ENCODE measurements around the gene BPI.

Gene BPI

DNA sequence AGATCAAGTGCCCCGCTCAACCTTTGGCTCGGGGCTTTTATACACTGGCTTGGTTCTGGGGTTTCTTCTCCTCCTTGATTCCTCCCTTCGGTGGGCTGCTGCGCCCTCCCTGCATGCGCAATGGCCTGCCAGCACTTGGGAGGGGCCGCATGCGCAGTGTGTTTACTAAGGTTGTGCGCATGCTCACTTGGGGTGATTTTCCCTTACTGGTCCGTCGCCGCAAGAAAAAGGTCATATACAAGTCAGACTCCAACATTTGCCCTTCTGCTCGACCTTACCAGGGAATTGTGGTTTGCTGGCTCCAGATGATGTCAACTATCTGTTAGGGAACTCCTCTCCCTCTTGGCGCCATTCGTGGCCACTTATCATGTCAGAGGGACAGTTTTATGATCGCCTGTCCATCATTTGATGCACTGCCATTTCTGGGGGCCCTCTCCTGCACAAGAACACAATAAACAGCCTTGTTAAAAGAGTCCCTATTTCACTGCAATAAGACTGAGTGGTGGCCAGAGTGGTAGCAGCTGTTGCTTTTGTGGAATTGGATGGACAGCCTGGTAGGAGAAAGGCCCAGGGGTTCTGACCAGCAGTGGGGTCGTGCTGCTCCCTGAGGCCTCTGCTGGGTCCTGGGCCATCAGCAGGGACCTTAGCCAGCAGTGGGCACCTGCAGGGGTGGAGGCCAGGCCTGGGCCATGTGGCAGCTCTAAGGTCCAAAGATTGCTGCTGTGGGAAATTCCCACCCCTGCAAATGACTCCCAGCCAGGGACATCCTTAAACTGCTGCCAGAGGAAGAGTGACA is 39.6 kb downstream of the BPI start:
- no peak overlapping the region for H3K4me3 ChIP-seq (replicated peaks in 1 of 2; ENCODE audit: low read depth in 2 of 2, low read length in 2 of 2)
- peak; percentile 61 to 74 for DNase-seq (ENCODE audit: low read depth in 2 of 2)
- TF ChIP-seq, protein P1, sequence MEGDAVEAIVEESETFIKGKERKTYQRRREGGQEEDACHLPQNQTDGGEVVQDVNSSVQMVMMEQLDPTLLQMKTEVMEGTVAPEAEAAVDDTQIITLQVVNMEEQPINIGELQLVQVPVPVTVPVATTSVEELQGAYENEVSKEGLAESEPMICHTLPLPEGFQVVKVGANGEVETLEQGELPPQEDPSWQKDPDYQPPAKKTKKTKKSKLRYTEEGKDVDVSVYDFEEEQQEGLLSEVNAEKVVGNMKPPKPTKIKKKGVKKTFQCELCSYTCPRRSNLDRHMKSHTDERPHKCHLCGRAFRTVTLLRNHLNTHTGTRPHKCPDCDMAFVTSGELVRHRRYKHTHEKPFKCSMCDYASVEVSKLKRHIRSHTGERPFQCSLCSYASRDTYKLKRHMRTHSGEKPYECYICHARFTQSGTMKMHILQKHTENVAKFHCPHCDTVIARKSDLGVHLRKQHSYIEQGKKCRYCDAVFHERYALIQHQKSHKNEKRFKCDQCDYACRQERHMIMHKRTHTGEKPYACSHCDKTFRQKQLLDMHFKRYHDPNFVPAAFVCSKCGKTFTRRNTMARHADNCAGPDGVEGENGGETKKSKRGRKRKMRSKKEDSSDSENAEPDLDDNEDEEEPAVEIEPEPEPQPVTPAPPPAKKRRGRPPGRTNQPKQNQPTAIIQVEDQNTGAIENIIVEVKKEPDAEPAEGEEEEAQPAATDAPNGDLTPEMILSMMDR (IDR thresholded peaks at IDR 0.05; ENCODE audit: low read depth, low read length), result no peak

DNA sequence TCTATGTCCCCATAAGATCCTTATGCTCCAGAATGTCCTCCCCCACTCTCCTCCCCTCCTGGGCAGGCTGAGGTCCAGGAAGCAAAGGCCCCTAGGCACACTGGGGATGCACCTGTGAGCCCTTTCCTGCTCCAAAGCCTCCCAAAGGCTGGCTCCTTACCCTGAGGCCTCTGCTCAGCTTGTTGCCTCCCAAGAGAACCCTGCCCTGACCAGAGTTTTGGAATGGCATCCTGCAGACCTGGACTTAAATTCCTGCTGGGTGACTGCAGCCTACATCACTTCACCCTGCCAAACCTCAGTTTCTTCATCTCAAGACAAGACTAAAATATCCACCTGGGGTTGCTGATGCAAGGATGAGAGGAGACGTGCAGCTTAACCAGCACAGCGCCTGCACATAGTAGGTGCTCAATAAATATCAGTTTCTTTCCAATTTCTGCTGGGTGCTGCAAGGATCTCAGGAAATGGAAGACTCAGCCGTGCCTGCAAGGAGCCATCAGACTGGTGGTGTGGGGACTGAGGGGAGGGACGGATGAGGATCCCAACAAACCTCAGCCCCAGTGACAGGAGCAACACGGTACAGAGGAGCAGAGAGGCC is 40.2 kb downstream of the BPI start:
- TF ChIP-seq, protein P1 (IDR thresholded peaks at IDR 0.05; ENCODE audit: low read depth, low read length), result no peak
- H3K4me3 ChIP-seq (replicated peaks in 1 of 2; ENCODE audit: low read depth in 2 of 2, low read length in 2 of 2), result no peak overlapping the region
- DNase-seq (ENCODE audit: low read depth in 2 of 2), result no peak

DNA sequence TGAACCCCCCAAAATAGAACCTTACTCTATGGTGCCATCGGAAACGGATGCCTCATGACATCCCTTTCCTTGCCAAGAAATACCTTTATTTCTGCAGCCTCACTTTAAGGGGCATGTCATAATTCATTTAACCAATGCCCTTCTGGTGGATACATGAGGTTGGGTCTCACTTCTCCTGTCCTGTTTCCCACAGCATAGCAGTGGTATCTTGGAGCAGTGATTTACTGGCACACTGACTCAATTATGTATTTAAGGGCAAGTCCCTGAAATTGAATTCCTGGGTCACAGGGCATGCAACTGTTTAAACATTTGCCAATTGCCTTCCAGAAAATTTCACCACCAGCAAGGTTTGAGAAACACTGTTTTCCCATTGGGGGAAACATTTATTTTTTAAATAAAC is 41.7 kb downstream of the BPI start:
- DNase-seq (ENCODE audit: low read depth in 2 of 2), result no peak
- TF ChIP-seq, protein P1 (IDR thresholded peaks at IDR 0.05; ENCODE audit: low read depth, low read length), result no peak
- H3K4me3 ChIP-seq (replicated peaks in 1 of 2; ENCODE audit: low read depth in 2 of 2, low read length in 2 of 2), result no peak overlapping the region

DNA sequence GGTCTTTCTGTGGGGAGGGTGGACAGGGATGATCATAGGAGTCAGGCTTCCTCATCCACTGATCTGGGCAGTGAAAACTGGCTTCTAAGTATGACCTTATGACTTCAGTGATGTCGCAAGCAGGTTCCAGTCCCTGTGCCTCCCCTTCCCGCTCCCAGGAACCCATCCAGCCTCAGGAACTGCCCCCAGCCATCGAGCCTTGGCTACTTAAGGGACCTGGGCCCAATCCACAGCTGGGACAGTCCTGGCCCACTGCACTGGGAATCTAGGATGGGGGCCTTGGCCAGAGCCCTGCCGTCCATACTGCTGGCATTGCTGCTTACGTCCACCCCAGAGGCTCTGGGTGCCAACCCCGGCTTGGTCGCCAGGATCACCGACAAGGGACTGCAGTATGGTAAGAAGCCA is 42.3 kb downstream of the BPI start, which contains the start of gene LBP:
LBP (plus strand) TSS at position 236 of the 405 bp plus-strand sequence; CDS start at position 271, 35 bp downstream.
- TF ChIP-seq, protein P1 (IDR thresholded peaks at IDR 0.05; ENCODE audit: low read depth, low read length), result no peak
- no peak for DNase-seq (ENCODE audit: low read depth in 2 of 2)
- H3K4me3 ChIP-seq (replicated peaks in 1 of 2; ENCODE audit: low read depth in 2 of 2, low read length in 2 of 2), result no peak within 1 kb of the TSS

DNA sequence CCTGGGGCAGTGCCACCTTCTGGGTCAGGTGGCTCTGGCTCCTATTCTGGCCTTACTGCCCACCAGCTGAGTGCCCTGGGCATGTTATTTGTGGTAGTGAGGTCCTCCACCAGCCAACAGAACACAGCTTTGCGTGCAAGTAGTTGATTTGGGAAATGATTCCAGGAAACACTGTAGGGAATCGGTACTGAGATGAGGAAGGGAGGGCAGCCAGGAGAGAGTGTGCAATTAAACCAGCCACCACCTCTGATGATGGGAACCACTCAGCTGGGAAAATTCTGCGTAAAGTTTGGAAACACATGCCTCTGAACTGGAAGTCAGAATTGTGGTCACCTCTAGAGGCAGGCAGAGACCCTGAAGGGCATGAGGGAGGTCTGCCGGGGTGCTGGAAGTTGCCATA is 42.8 kb downstream of the BPI start:
- no peak for DNase-seq (ENCODE audit: low read depth in 2 of 2)

DNA sequence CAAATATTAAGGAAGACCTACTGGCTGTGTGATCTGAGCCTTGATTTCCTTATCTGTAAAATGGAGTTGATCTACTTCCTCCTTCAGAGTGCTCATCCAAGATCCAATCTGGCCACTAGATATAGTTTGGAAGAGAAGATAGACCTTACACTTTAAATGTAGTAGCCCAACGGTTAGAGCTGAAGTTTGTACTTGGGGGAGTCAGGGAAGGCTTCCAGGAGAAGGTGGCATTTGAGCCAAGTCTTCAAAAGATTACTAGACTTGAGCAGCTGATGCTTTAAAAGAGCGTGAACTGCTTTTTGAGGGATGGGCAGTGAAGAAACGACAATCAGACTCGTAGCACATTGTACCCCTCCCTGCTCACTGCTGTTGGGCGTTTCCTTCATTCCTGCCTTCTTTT is 45.9 kb downstream of the BPI start:
- TF ChIP-seq, protein P1 (IDR thresholded peaks at IDR 0.05; ENCODE audit: low read depth, low read length), result no peak
- no peak overlapping the region for H3K4me3 ChIP-seq (replicated peaks in 1 of 2; ENCODE audit: low read depth in 2 of 2, low read length in 2 of 2)
- DNase-seq (ENCODE audit: low read depth in 2 of 2), result no peak

More for the DNA sequence above, 42.8 kb downstream of the BPI start:
- no peak overlapping the region for H3K4me3 ChIP-seq (replicated peaks in 1 of 2; ENCODE audit: low read depth in 2 of 2, low read length in 2 of 2)
- TF ChIP-seq, protein P1 (IDR thresholded peaks at IDR 0.05; ENCODE audit: low read depth, low read length), result no peak
